Heart right ventricle (tissue), 16 donors: ENCODE results near the gene SSBP1. TPM values are rescaled to one million over a fixed set of nuclear protein-coding genes. Genes with fewer than 3 reads are reported as not detected.

Experiments used
- ATAC-seq, 8 donors: fragments of 200-7000 bp; cut with Tn5 transposase; one replicate each; pipeline ENCODE4 v1.9.1; 2020; ENCODE audit warnings: mild to moderate bottlenecking in 8 of 8, moderate library complexity in 8 of 8, moderate number of reproducible peaks in 1 of 8
- DNase-seq, 2 donors: peaks; one replicate each; pipeline ENCODE4 v3.0.0-alpha.2; 2020
- H3K27ac ChIP-seq, 10 donors: fragments of 200-600 bp; sonication (generic) in 2 of 10; one replicate each; pipeline versions ENCODE4 v1.5.0 to v1.8.0; 2020 to 2022; ENCODE audit warnings: mild to moderate bottlenecking in 3 of 10
- H3K27me3 ChIP-seq, 7 donors: fragments of 200-600 bp; one replicate each; pipeline ENCODE4 v1.8.0; 2021 to 2022; ENCODE audit warnings: mild to moderate bottlenecking in 2 of 7
- H3K36me3 ChIP-seq, 9 donors: fragments of 200-600 bp; sonication (generic) in 1 of 9; one replicate each; pipeline versions ENCODE4 v1.5.0 to v1.8.0; 2020 to 2022; ENCODE audit warnings: mild to moderate bottlenecking in 2 of 9
- H3K4me1 ChIP-seq, 9 donors: fragments of 200-600 bp; sonication (generic) in 1 of 9; one replicate each; pipeline versions ENCODE4 v1.5.0 to v1.8.0; 2020 to 2022; ENCODE audit warnings: mild to moderate bottlenecking in 4 of 9
- H3K4me3 ChIP-seq, 10 donors: fragments of 200-600 bp; sonication (generic) in 2 of 10; one replicate each; pipeline versions ENCODE4 v1.5.0 to v1.8.0; 2020 to 2022; ENCODE audit warnings: mild to moderate bottlenecking in 7 of 10, moderate library complexity in 2 of 10
- H3K9me3 ChIP-seq, 11 donors: fragments of 200-600 bp in 10 of 11; sonication (generic) in 2 of 11; one replicate each; pipeline versions ENCODE4 v1.5.0 to v1.8.0; 2013 to 2022; ENCODE audit warnings: mild to moderate bottlenecking in 2 of 11, control low read depth in 1 of 11, moderate library complexity in 1 of 11
- CTCF ChIP-seq, 9 donors: fragments of 200-600 bp; sonication (generic) in 2 of 9; IDR thresholded peaks; one replicate each; pipeline versions ENCODE4 v1.5.0 to v1.8.0; 2021 to 2022; ENCODE audit warnings: antibody characterized with exemption in 9 of 9, mild to moderate bottlenecking in 5 of 9, moderate library complexity in 1 of 9
- WGBS, 2 donors: extraction: QIAGEN DNeasy Blood & Tissue Kit; methylation state at CpG; one replicate each; pipeline ENCODE4 v1.1.7; 2013; ENCODE audit warnings: inconsistent platforms in 1 of 2; 5-methylcytosine and 5-hydroxymethylcytosine counted together
- intact Hi-C, 10 donors: fragments of 100-400 bp; cut with DNase I; formaldehyde crosslinking; loops; one replicate each; pipeline versions ENCODE4 v1.11.1 to v1.14.2; 2022
- polyA plus RNA-seq, 2 donors: library from polyadenylated mRNA; stranded (reverse); fragments of 200-250 nt; gene quantifications; one replicate each; pipeline ENCODE4 v1.2.3, GENCODE V29; 2013
- total RNA-seq, 10 donors: library from RNA; stranded (reverse); fragmentation: NEBNext Ultra II Directional in 3 of 10; extraction: Animal tissue kit (Norgen Biotek cat#: 25700) in 3 of 10; gene quantifications; one replicate each; pipeline versions ENCODE4 v1.2.1 to v1.2.4, GENCODE V29; 2021 to 2023
- donor health status: Arrhythmogenic right ventricular cardiomyopathy.
- donor health status: ischemic (EF 13 %, LVEDD 7.1; RV severe dilation, severe dysfunction).
- donor health status: healthy with polysubstance abuse.
- donor health status: DM: no; HTN: yes; CAD: no.
- donor health status: DM: no; HTN: no; CAD: no.
- donor health status: ischemic (EF 25% LVEDD 6.9; RV normal size, moderate dysfunction).
- donor health status: ischemic (EF 25% LVEDD 5.7; RV mildly dilated, moderate dysfunction).
- donor health status: healthy.
- donor health status: DM: yes; HTN: yes; CAD: no.
- donor health status: Ischemic cardiomyopathy.
- donor health status: ischemic (EF 35%, LVEDD 5.7; RV mildly dilated, moderate dysfunction).
- donor health status: nonischemic (EF 11% LVEDD 7.7; RV severe dilation, severe dysfunction).
- donor health status: DM: yes; HTN: yes; CAD: no.
- donor health status: PGD.
- donor health status: ischemic (EF 29% LVEDD 5.4; RV normal size, mild dysfunction).
- donor health status: nonischemic (EF 23%, LVEDD 6.1; RV moderate dilation, normal function).

Gene SSBP1
- total and polyA plus RNA-seq, 12 donors = 97.4 to 256 (median 109) TPM

GRCh38 chr7:141738592-141739013, 445 bp downstream of the SSBP1 start:
- TF ChIP-seq CTCF (IDR thresholded peaks at IDR 0.05) = no peak
- Histone ChIP-seq H3K9me3 (no peaks in the 10 kb centered on the region), H3K27ac (peak overlapping the region in 9 of 10 donors; percentile 70 to 89 (median 80)), H3K4me3 (peak overlapping the region; percentile 61 to 88 (median 77)), H3K27me3 (no peaks in the 10 kb centered on the region), H3K36me3 (peaks cover 0 to 45% (median 10%) of the 10 kb centered on the region in 9 donors), H3K4me1 (peaks cover 6 to 35% (median 26%) of the 10 kb centered on the region in 9 donors)
- DNase-seq = no peak
- no peak for ATAC-seq
- intact Hi-C loops = loop anchor here in 8 of 10 donors (2.0 to 10.0 kb wide), 6 partner anchors 36 to 188 kb away; partner anchors contain the start of genes DENND11 (in 2 of the 8) and AGK (in 1 of the 8)
- 2 to 3% methylated on average over 6 of the region's 6 CpGs for WGBS, 2 donors

GRCh38 chr7:141739250-141739649, 1.1 kb downstream of the SSBP1 start:
- Histone ChIP-seq H3K4me3 (peak overlapping the region in 7 of 10 donors; percentile 67 to 88 (median 77)), H3K9me3 (no peaks in the 10 kb centered on the region), H3K36me3 (peaks cover 0 to 51% (median 16%) of the 10 kb centered on the region in 9 donors), H3K4me1 (peaks cover 6 to 35% (median 26%) of the 10 kb centered on the region in 9 donors), H3K27me3 (no peaks in the 10 kb centered on the region), H3K27ac (peak overlapping the region in 1 of 10 donors; percentile 87)
- DNase-seq (no peak), ATAC-seq (no peak)
- intact Hi-C loops = loop anchor here in 8 of 10 donors (2.0 to 10.0 kb wide), 6 partner anchors 37 to 188 kb away; partner anchors contain the start of genes DENND11 (in 2 of the 8) and AGK (in 1 of the 8)
- TF ChIP-seq CTCF (IDR thresholded peaks at IDR 0.05) = no peak
- WGBS, 2 donors = 66 to 71% methylated on average over 3 of the region's 3 CpGs

GRCh38 chr7:141742229-141742628, 4.1 kb downstream of the SSBP1 start:
- intact Hi-C loops = no loop called here
- 14 to 34% methylated on average over 1 of the region's 1 CpG for WGBS, 2 donors
- Histone ChIP-seq H3K27me3 (no peaks in the 10 kb centered on the region), H3K27ac (no peak overlapping the region), H3K4me1 (peaks cover 6 to 32% (median 22%) of the 10 kb centered on the region in 9 donors), H3K9me3 (no peaks in the 10 kb centered on the region), H3K36me3 (peaks cover 0 to 81% (median 43%) of the 10 kb centered on the region in 9 donors), H3K4me3 (no peak overlapping the region)
- no peak for DNase-seq
- TF ChIP-seq CTCF (IDR thresholded peaks at IDR 0.05) = no peak
- no peak for ATAC-seq

GRCh38 chr7:141744131-141744530, 6.0 kb downstream of the SSBP1 start:
- TF ChIP-seq CTCF (IDR thresholded peaks at IDR 0.05) = no peak
- no peaks in the 10 kb centered on the region for H3K9me3 ChIP-seq
- intact Hi-C loops = no loop called here
- ATAC-seq (no peak), DNase-seq (no peak)
- WGBS, 2 donors = 79 to 89% methylated on average over 2 of the region's 2 CpGs
- no peaks in the 10 kb centered on the region for H3K27me3 ChIP-seq
- H3K4me1 ChIP-seq = peaks cover 2 to 22% (median 12%) of the 10 kb centered on the region in 9 donors
- peaks cover 0 to 100% (median 57%) of the 10 kb centered on the region in 9 donors for H3K36me3 ChIP-seq
- no peak overlapping the region for H3K4me3 ChIP-seq
- no peak overlapping the region for H3K27ac ChIP-seq
